Measurements from ENCODE around the gene SLC29A1.
"Not testable (repeated sequence)": the region's sequence is repeated elsewhere in the genome, so short reads cannot be mapped to it uniquely, and the experiment has no call there.

Gene SLC29A1

GRCh38 chr6:44222486-44223318, 693 bp upstream of the SLC29A1 start:
- peak; percentile 40 for DNase-seq (ENCODE audit: low spot score)

DNA sequence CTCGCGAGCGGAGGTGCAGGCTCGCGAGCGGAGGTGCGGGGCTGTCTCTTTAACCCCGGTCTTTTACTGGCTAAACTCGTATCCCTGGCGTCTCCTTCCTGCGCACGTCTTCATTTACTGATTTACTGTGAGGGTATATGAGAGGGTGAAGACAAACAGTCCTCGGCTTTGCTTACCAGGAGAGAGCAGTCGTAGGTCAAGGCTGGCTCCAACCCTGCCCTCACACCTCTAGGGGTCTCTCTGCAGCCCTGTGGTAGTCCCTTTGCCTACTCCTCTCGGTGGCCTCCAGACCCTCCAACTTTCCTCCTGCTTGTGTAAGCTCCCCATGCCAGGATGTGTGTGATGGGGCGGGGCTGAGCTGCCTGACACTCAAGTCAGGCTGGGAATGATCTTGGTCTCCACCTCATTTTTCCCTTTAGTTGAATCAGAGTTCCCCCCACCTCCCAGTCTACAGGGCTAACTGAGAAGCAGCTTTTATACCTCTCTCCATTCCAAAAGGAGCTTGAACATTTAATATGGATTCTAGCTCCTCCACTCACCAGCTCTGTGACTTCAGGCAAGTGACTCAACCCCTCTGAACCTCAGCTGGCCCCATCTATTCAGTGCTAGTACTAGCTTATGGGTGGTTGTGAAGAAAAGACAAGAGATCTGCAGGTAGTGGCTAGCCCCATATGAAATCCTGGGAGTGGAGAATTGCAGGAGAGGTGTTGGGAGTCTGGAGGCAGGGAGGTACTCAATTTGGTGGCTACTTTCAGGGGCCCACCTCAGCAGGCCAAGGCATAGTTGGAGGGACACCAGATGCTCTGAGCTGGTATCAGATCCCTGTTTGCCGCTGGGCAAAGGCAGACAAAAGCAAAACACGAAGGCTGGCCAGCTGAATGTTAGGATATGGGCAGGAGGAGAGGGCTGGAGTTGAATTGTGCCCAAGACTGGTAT, 902 bp downstream of the SLC29A1 start:
- no peak for DNase-seq (ENCODE audit: low spot score)

DNA sequence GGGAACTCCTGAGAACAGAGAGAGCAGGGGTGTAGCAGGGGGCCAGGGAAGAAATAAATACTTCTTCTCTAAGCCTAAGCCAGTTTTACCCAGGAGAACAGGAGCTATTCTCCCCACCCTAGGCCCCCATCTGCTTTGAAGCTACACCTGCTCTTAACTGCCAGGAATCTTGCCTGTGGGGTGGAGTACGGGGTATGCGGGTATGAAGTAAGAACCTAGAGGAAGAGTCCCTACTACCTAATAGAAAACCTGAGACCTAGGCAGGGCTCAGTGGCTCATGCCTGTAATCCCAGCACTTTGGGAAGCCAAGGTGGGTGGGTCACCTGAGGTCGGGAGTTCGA, 1.5 kb downstream of the SLC29A1 start:
- no peak for DNase-seq (ENCODE audit: low spot score)

DNA sequence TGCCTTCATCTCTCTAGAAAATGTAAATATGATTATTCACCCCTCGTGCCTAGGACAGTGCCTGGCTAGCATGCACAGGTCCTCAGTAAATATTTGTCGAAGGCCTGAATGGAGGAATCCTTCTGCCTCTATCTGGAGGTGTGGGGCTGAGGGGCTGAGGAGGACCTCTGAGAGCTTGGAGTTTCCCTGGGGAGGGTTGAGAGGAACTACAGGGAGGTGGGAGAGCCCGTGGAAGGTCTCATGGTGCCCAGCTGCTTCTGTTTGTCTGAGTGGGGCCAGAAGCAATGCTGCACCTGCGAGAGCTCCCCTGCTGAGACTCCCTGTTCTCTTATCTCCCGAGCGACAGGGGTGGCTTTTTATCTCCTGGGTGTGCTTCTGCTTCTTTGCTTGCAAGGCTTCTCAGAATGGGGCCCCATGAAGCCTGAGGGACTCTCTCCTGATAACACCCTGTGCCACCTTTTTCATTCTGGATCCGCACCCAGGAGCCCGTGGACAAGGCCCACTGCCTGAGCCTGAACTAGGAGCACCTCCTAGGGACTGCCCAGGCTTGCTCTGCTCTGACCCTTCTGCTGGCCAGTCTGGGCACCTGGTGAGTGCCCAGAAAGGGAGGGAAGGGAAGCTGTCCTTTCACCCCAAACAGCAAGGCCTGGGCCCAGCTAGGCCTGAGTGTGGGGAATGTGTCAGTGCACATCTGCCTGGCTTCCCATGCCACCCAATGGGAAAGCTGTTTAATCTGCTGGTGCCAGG, 2.4 kb downstream of the SLC29A1 start:
- DNase-seq (ENCODE audit: low spot score): no peak

DNA sequence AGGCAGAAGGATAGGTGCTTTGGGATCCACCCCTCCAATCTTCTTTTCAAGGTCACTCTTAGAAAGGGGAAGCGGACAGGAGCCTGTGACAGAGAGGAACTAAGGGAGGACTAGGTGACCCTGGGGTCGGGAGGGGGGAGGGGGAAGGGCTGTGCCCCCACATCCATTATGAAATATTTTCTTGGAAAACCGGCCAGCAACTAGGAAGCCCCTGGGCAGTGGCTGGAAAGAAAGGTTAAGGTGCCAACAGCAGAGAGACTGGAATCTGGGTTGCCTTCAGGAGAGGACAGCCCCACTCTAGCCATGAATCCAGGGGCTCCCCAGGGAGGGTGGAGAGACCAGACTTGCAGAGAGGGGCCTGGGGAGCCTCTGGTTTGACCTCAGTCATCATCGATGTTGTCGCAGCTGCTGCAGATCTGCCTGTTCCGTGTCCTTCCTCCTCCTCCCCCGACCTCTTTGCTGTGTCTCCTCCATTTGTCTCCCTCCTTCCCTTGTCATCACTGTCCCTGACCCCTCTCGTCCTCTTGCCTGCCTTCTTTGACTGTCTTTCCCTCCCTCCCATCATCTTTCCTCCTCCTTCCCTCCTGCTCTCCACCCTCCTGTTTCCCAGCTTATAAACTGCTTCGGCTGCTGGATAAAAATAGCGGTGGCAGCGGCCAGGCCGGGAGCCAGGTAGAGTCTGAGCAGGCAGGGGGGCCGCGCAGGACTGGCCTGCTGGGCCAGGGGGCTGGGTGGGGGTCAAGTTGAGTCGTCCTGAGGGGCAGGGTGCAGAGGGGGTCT, 3.2 kb downstream of the SLC29A1 start:
- no peak for DNase-seq (ENCODE audit: low spot score)

DNA sequence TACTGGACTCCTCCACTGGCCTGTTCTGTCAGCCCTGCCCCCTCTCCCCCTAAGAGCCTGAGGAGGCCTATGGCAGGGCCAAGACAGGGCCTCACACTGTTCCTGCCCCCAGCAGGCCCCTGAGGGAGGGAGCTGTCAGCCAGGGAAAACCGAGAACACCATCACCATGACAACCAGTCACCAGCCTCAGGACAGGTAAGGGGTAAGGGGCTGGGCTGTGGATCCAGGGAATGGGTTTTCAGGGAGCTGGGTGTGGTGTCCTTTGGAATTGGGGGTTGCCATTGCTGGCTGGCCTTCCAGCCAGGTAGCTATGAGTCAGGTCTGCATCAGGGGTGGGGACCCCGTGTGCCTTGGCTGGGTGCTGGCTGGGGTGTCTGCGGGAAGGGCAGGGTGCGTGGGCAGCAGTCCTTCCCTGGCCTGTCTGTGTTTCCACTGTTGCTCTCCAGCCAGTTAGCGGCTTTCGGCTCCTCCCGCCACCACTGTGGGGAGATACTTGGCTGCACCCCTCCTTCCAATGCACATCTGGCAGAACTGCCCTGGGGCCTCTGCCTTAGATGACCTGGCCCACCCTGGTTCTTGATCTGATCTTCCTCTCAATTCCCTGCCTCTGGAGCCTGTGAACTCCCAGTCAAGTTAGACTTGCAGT, 3.9 kb downstream of the SLC29A1 start:
- no peak for DNase-seq (ENCODE audit: low spot score)

GRCh38 chr6:44228031-44228430, 4.6 kb downstream of the SLC29A1 start:
- DNase-seq (ENCODE audit: low spot score): no peak

- DNase-seq (ENCODE audit: low spot score): no peak
These were observed 5.0 kb downstream of the SLC29A1 start for GRCh38 chr6:44228433-44228832.

DNA sequence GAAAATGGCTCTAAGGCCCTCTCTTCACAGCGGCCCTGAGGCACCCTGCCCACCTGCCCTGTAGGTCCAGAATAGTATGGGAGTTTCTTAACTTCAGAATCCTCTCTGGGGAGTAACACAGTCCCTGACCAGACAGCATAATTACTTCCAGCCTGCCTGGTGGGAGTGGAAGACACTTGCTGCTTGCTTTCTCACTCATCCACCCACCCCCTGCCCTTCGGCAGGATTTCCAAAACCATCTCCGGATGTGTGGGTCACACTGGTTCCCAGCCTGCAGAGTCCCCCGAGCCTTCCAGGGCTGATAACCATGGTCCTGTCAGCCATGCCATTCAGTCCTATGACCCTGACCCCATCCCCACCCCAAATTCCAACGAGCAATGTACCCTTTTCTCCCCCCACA, 5.4 kb downstream of the SLC29A1 start:
- DNase-seq (ENCODE audit: low spot score): no peak

- DNase-seq (ENCODE audit: low spot score): no peak
These were observed 6.1 kb downstream of the SLC29A1 start for GRCh38 chr6:44229376-44230033.

DNA sequence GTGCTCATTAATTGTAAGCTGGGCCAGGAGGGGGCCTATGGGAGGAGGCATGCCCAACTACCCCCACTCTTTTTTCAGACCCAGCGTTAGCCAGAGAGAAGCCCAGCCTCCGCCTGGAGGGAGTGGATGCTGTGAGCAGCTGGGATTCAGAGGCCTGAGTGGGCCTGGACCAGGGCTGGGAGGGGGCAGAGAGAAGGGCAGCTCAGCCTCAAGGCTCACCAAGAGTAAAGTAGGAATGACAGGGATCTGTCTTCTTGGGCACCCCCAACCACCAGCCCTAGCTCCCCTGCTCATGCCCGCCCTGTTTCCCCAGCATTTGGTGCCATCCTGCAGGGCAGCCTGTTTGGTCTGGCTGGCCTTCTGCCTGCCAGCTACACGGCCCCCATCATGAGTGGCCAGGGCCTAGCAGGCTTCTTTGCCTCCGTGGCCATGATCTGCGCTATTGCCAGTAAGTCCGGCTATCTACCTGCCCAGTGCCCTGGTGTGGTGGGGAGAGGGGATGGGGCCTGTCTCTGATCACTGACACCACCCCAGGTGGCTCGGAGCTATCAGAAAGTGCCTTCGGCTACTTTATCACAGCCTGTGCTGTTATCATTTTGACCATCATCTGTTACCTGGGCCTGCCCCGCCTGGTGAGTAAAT, 6.8 kb downstream of the SLC29A1 start:
- DNase-seq (ENCODE audit: low spot score): no peak

GRCh38 chr6:44231426-44231825, 8.0 kb downstream of the SLC29A1 start:
- DNase-seq (ENCODE audit: low spot score): not testable (repeated sequence)

DNA sequence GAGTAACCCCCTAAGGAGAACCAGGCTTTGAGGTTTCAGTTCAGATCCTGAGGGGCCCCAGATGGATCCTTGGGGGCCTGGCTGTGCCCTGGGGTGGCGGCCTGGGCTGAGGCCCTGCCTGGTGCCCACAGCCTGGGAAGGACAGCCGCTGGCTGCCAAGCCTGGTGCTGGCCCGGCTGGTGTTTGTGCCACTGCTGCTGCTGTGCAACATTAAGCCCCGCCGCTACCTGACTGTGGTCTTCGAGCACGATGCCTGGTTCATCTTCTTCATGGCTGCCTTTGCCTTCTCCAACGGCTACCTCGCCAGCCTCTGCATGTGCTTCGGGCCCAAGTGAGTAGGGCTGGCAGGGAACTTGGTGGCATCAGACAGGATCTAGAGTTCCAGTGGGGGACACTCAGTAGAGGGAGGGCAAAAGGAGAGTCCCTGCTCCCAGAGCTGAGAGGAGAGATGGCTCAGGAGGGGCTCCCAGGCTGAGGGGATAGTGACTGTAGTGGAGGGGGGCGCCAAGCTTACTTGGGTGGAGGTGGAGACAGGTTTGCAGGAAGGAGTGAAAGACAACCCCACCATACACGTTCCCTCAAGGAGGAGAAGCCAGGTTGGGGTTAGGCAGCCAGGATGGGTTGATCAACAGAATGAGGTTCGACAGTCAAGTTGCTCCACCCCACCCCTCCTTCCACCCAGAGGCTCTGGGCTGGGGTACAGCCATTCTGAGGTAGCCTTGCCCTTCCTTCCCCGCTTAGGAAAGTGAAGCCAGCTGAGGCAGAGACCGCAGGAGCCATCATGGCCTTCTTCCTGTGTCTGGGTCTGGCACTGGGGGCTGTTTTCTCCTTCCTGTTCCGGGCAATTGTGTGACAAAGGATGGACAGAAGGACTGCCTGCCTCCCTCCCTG, 9.5 kb downstream of the SLC29A1 start:
- DNase-seq (ENCODE audit: low spot score): no peak

- no peak for DNase-seq (ENCODE audit: low spot score)
These were observed 10.2 kb downstream of the SLC29A1 start for GRCh38 chr6:44233567-44234100.

DNA sequence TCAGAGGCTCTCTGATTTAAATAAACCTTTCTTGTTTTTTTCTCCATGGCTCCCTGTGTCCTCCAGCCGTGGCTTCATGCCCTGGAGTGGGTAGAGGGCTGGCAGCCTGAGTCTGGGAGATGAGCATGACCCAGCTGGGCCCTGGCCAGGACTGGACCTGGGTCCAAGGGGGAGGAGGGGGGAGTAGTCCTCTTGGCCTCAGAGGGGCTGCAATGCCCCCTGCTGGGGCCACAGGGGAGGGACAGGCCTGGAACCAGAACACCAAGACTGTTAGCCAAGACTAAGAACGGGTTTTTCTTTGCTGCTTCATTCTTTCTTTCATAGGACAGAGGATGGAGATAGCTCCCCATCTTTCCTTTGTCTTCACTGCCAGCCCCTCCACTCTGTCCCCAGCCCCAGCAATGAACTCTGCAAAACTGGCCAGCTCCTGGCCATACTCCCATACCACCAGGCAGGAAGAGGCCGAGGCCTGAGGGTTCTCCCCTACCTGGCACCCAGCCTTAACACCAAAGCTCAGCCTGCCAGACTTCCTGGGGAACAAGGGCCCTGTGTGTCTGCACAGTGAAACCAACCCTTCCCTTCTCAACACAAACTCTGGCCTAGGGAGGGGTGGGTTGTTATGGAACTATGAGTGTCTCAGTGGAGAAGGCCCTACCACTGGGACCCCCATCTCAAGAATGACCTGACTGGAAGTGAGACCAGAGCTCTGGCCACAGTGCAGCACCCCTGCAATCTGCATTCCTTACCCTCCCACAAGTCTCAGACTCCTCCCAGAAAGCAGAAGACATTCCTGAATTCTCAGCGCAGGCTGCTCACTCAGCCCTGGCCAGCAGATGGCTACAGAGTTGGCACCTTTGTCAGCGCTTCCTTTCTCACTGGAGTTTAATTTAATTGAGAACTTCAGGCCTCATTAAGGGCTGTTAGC, 11.0 kb downstream of the SLC29A1 start:
- DNase-seq (ENCODE audit: low spot score): peak; percentile 84

DNA sequence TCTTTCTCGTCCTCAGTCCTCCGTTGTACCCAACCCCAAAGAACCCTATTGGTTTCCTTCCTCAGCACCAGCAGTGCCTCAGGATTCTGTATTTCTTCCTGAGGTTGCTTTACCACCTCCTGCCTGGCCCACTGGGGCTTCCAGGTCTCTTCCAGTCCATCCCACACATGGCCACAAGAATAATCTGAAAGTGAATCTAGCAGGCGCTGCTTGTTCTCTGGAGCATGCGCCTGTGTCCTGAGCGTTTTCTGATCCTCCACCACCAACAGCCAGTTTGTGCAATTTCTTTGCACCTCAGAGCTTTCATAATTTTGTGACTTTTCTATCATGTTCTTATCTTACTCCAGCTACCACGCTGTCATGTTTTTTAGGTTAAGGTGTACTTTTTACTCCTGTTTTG, 11.9 kb downstream of the SLC29A1 start:
- DNase-seq (ENCODE audit: low spot score): no peak

- DNase-seq (ENCODE audit: low spot score): no peak
These were observed 12.6 kb downstream of the SLC29A1 start for GRCh38 chr6:44235891-44236516.
